NCI-H1092 (cell line): Measurements from ENCODE around the gene NUP85.
A peak's percentile ranks its signal among the peaks of the same experiment; 100 is the strongest.
"Not testable (repeated sequence)": the region's sequence is repeated elsewhere in the genome, so short reads cannot be mapped to it uniquely, and the experiment has no call there.

ENCODE experiments used
- DNase-seq: peaks from one replicate; lab custom pipeline; 2025; lab: John Stamatoyannopoulos, UW

The NUP85 gene

GRCh38 chr17:75199886-75200618 lies 5.4 kb upstream of the NUP85 start:
- DNase-seq = no peak

- DNase-seq = no peak
Measured at GRCh38 chr17:75205793-75206163, 299 bp downstream of the NUP85 start.

DNA sequence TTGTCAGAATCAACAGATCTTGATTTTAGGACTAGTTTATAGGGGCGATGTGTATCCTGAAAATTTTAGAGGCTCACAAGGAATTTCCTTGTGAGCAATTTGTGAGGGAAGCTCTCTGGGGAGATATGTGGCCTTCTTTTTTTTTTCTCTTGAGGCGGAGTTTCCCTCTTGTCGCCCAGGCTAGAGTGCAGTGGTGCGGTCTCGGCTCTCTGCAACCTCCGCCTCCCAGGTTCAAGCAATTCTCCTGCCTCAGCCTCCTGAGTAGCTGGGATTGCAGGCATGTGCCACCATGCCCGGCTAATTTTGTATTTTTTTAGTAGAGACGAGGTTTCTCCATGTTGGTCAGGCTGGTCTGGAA lies 1.6 kb downstream of the NUP85 start:
- DNase-seq = not testable (repeated sequence)

DNA sequence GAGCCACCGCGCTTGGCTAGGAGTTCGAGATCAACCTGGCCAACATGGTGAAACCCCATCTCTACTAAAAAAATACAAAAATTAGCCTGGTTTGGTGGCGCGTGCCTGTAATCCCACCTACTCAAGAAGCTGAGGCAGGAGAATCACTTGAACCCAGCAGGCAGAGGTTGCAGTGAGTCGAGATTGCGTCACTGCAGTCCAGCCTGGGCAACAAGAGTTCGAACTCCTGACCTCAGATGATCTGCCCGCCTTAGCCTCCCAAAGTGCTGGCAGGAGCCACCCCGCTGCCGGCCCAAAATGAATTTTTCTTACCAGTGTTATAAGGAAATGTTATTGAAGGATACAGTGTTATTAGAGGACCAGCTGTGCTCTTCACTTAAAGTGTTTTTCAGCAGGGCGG lies 2.3 kb downstream of the NUP85 start:
- no peak for DNase-seq

DNA sequence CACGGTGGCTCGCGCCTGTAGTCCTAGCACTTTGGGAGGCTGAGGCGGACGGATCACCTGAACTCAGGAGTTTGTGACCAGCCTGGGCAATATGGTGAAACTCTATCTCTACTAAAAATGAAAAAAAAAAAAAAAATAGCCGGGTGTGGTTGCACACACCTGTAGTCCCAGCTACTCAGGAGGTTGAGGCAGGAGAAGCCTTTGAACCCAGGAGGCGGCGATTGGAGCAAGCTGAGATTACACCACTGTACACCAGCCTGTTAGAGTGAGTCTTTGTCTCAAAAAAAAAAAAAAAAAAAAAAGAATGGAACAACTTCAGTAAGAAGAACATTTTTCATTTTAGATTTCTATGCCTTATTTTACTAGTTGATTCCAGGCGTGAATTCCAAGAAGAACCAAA lies 2.7 kb downstream of the NUP85 start:
- no peak for DNase-seq

- no peak for DNase-seq
Measured at GRCh38 chr17:75209061-75209460, 3.6 kb downstream of the NUP85 start.

- no peak for DNase-seq
Measured at GRCh38 chr17:75218131-75218530, 12.7 kb downstream of the NUP85 start.

GRCh38 chr17:75219815-75220214 lies 14.3 kb downstream of the NUP85 start:
- DNase-seq = no peak

DNA sequence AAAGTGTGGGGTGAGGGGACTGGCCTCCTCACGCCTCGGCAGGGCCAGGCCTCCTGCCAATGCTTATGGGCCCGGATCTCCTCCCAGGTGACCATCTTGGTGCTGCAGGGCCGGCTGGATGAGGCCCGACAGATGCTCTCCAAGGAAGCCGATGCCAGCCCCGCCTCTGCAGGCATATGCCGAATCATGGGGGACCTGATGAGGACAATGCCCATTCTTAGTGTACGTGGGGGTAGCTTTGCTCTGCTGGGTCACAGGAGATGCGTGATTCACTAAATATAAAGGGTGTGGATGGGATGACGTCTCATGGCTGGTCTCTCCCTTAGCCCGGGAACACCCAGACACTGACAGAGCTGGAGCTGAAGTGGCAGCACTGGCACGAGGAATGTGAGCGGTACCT lies 19.5 kb downstream of the NUP85 start:
- no peak for DNase-seq

GRCh38 chr17:75227729-75228128 lies 22.2 kb downstream of the NUP85 start:
- DNase-seq = no peak

- no peak for DNase-seq
Measured at GRCh38 chr17:75228305-75228704, 22.8 kb downstream of the NUP85 start.

- DNase-seq = no peak
Measured at GRCh38 chr17:75228847-75229246, 23.4 kb downstream of the NUP85 start.

DNA sequence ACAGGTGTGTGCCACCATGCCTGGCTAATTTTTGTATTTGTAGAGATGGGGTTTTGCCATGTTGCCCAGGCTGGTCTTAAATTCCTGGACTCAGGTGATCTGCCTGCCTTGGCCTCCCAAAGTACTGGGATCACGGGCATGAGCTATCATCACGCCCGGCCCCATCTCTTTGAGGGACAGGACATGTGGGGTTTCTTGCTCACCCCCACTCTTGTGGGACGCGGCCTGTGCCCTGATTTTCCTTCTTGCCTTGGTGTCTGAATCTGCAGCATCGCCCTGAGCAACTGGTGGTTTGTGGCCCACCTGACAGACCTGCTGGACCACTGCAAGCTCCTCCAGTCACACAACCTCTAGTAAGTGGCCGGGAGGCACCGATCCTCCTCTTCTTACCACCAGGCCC lies 25.6 kb downstream of the NUP85 start:
- DNase-seq = no peak

GRCh38 chr17:75231741-75232464 lies 26.4 kb downstream of the NUP85 start:
- no peak for DNase-seq

- no peak for DNase-seq
Measured at GRCh38 chr17:75232786-75233185, 27.3 kb downstream of the NUP85 start.

DNA sequence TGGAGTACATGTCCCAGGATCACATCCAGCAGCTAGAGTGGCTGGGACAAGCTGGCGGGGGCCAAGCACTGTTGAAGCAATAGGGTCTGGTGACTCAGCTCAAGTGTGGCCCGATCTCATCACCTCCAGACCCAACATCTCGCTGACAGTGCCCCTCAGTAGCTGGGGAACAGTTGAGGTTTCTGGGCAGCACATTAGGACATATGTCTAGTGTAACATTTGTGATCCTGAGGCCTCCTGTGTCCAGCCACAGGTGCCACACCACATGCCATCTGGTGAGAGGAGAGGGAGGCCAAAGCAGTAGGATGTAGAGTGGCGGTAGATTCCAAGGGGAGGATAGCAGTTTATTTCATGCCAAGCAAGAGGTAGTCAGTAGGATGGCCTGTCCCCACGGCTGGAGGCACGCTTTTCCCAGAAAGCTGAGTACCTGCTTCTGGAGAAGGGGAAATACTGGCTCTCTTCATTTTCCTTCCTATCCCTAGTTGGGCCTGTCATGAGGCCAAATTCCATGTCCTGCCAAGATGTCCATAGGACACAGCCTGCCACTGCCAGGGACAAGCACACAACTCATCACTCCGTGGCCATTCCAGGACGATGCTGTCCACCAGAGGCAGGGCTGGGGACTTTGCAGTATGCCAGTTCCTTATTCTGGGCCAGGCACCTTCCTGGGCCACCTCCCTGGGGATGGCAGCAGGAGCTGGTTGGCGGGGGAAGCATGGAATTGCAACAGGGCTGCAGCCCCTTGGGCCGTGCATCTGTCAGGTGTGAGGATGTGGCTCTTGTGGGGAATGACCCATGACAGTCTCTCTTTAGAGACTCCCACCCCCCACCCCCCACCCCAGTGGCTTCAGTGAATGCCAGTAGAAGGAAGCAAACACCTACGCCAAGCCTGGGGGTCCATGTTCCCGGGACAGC lies 31.9 kb downstream of the NUP85 start:
- DNase-seq = no peak

DNA sequence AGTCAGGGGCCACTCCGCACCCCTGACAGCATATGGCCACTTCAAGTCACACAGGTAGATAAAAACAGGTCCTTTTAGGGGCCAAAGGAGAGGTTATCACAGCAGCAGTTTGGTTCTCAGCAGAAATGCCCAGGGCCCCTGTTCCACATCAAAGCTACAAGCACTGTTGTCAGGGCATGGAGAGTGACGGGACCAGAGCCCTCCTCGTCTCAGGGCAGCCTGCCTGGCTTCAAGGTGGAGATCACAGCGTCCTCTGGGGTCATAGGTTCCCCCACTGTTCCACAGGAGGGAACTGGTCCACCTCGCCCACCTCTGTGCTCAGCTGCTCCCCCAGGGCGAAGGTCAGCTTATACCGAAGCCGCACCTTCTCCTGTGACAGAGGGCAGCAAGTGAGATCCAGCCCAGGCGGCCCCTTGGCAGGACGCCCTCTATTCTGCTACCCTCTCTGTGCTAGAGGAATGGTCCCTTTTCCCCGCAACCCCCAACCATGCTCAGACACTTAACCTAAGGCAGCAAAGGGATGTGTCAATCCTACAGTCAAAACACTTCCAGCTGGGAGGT lies 32.6 kb downstream of the NUP85 start:
- no peak for DNase-seq

GRCh38 chr17:75238684-75239191 lies 33.3 kb downstream of the NUP85 start:
- DNase-seq = peak; percentile 11

DNA sequence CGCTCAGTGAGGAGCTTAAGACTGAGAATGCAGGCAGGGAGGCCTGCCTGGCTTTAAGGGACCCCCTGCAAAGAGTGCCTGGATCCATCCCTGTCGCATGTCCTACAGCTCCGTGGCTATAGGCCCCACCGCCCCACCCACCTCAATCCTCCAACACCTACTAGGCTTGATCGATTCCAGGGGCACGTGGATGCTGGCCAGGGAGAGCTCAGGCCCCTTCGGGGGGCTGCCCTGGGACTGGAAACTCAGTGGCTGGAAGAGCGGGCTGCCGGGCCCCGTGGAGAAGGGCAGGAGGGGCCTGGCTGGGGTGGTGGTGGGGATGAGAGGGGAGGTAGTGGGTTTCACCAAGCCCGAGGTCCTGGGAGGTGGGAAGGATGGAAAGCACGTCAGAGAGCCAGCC lies 33.7 kb downstream of the NUP85 start:
- no peak for DNase-seq

GRCh38 chr17:75239778-75240393 lies 34.4 kb downstream of the NUP85 start:
- no peak for DNase-seq

- no peak for DNase-seq
Measured at GRCh38 chr17:75240394-75241142, 35.1 kb downstream of the NUP85 start.
